ENCODE data around the gene C17orf75. TPM values are rescaled to one million over a fixed set of nuclear protein-coding genes. Genes with fewer than 3 reads are reported as not detected.

Gene C17orf75
- total and polyA plus RNA-seq, 2 of the 4 experiments (the other 2 are of a cell fraction) = 11.5 to 16.1 TPM

- BruUV-seq (replicated peaks) = no TSS peak
- TF ChIP-seq CEBPB (IDR thresholded peaks at IDR 0.05; ENCODE audit: low read depth, low read length) (no peak), ELK1 (IDR thresholded peaks at IDR 0.05; ENCODE audit: borderline replicate concordance, low read depth, low read length) (no peak), CHD1 (IDR thresholded peaks at IDR 0.05; ENCODE audit: low read depth, low read length) (no peak), USF2 (IDR thresholded peaks at IDR 0.05; ENCODE audit: low read depth, low read length) (no peak), SMC3 (IDR thresholded peaks at IDR 0.05; ENCODE audit: low read depth, low read length) (no peak), NFE2L2 (IDR thresholded peaks at IDR 0.05; ENCODE audit: low read depth, low read length) (no peak), RFX5 (IDR thresholded peaks at IDR 0.05; ENCODE audit: low read depth, low read length) (no peak), FOS (IDR thresholded peaks at IDR 0.05; ENCODE audit: low read depth, low read length) (no peak), BHLHE40 (IDR thresholded peaks at IDR 0.05; ENCODE audit: low read depth, low read length) (no peak)
- Histone ChIP-seq H3K9me1 (ENCODE audit: insufficient read depth, low read length) (peaks cover 2% of the 10 kb centered on the region; the same call in 1 of the 2 replicates), H2BK120ac (ENCODE audit: low read depth, low read length) (no peak overlapping the region), H3K36me3 (ENCODE audit: control insufficient read depth, insufficient read depth, low read length) (peaks cover 13% of the 10 kb centered on the region), H3K4me3 (ENCODE audit: insufficient read depth, low read depth, low read length) (no peak overlapping the region), H2BK15ac (ENCODE audit: low read depth, low read length) (no peak overlapping the region), H4K91ac (ENCODE audit: insufficient read depth, low read depth, low read length) (no peak overlapping the region), H2AFZ (replicated peaks; ENCODE audit: low read length, poor library complexity) (no peak overlapping the region), H3K4me2 (ENCODE audit: low read depth, low read length) (no peak overlapping the region), H3K18ac (ENCODE audit: low read depth, low read length) (no peak overlapping the region), H3K4me1 (ENCODE audit: control insufficient read depth, insufficient read depth, low read length) (no peaks in the 10 kb centered on the region), H3K23ac (ENCODE audit: low read depth, low read length) (no peak overlapping the region), H4K8ac (ENCODE audit: low read depth in 2 of 2, low read length in 2 of 2) (no peak overlapping the region), H3K27ac (ENCODE audit: insufficient read depth, low read length) (no peak overlapping the region), H4K20me1 (ENCODE audit: insufficient read depth, low read length) (peaks cover 4% of the 10 kb centered on the region; the same call in 1 of the 2 replicates), H2AK5ac (ENCODE audit: low read depth, low read length) (no peak overlapping the region), H3K79me1 (ENCODE audit: low read depth in 1 of 2, low read length in 2 of 2) (peaks cover 9 to 18% of the 10 kb centered on the region in 2 experiments; a peak in 3 of 4 replicates), H2AK9ac (replicated peaks; ENCODE audit: low read depth, low read length, poor library complexity) (no peak overlapping the region), H3K9ac (ENCODE audit: low read depth, low read length) (no peak overlapping the region), H3K56ac (ENCODE audit: extremely low read depth, insufficient read depth, low read length) (no peak overlapping the region), H3K4ac (ENCODE audit: low read depth, low read length) (no peak overlapping the region), H3K14ac (replicated peaks; ENCODE audit: low read depth, low read length) (no peak overlapping the region), H2BK5ac (ENCODE audit: low read depth, low read length, poor library complexity, severe bottlenecking) (no peak overlapping the region), H2BK20ac (ENCODE audit: low read depth, low read length) (no peak overlapping the region), H3K27me3 (ENCODE audit: control insufficient read depth, insufficient read depth, low read length) (no peaks in the 10 kb centered on the region), H4K5ac (ENCODE audit: low read depth, low read length) (no peak overlapping the region), H3K9me3 (ENCODE audit: control insufficient read depth, insufficient read depth, low read length) (no peaks in the 10 kb centered on the region)
- CTCF ChIA-PET = no interaction called here
- in situ Hi-C loops (cut with MboI; ENCODE audit: low sequenced_read_pairs) = no loop called here
- 100% methylated on average over 3 of the region's 5 CpGs; no CpG with 5 or more reads in 1 of the 2 experiments for WGBS, 2 experiments (ENCODE audit: extremely low coverage in 2 of 2, insufficient read length in 1 of 2)
- dilution Hi-C loops (cut with HindIII; ENCODE audit: low sequenced_read_pairs, unreplicated experiment) = no loop called here
- DNase-seq (no peak), ATAC-seq (ENCODE audit: low read depth) (no peak)
- intact Hi-C loops (cut with micrococcal nuclease) = no loop called here
- POLR2A ChIA-PET (ENCODE audit: unreplicated experiment) = no interaction called here
Measured at GRCh38 chr17:32385971-32386370, 44.0 kb upstream of the C17orf75 start.
